IPS-18c (cell line): Measurements from ENCODE around the gene AMBP.
A peak's percentile ranks its signal among the peaks of the same experiment; 100 is the strongest.

Experiments
- H3K4me3 ChIP-seq: 2 replicates; pipeline ENCODE4 v1.7.0; 2013; ENCODE audit warnings: low read depth, mild to moderate bottlenecking, low read length, moderate library complexity; ENCODE audit not compliant: insufficient read depth
- H3K9me3 ChIP-seq: one replicate; pipeline ENCODE4 v1.6.1; 2013; ENCODE audit warnings: mild to moderate bottlenecking, low read length, moderate library complexity; ENCODE audit not compliant: control insufficient read depth, insufficient read depth

AMBP gene

DNA sequence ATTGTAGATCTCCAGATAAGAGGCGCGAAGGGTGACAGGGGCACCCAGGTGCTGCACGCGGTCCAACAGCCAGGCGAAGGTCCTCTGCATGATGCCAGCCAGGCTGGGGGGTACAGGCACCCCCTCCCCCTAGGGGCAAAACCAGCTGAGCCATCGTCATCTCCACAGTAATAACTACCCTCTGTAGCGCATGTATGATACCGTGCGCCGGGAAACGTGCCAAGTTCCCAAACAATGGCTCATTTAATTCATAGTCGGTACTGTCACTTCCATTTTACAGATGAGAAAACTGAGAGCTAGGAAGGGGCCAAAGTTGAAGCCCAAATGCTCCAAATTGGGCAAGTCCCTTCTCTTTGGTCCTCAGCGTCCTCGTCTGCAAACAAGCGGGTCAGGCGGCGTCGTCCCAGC lies 19.5 kb upstream of the AMBP start:
- H3K4me3 ChIP-seq, result peak overlapping the region; percentile 66

GRCh38 chr9:114096866-114097612 lies 18.9 kb upstream of the AMBP start:
- no peak overlapping the region for H3K4me3 ChIP-seq
- no peaks in the 10 kb centered on the region for H3K9me3 ChIP-seq

More for the DNA sequence above, 19.5 kb upstream of the AMBP start:
- no peaks in the 10 kb centered on the region for H3K9me3 ChIP-seq

DNA sequence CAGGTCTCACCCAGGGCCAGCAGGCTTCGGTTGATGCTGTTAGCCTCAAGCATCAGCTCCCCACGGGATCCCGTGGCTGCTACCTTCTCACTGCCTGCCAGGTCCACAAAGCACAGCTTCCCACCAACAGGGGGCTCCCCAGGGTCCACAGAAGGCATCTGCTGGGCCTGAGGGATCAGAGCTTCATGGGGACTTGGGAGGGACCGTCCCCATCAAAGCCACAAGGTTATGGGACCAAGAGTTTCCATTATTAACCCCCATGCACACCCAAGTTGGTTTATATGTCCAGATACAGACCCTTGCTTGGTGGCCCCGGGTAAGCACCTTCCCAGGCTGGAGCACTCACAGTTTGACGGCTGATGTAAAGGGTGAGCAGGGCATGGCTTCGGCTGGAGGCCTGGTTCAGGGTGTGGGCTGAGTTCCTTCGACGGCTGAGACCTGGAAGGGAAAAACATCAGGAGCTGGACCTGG lies 18.0 kb upstream of the AMBP start:
- Histone ChIP-seq H3K4me3 (no peak overlapping the region), H3K9me3 (no peaks in the 10 kb centered on the region)

DNA sequence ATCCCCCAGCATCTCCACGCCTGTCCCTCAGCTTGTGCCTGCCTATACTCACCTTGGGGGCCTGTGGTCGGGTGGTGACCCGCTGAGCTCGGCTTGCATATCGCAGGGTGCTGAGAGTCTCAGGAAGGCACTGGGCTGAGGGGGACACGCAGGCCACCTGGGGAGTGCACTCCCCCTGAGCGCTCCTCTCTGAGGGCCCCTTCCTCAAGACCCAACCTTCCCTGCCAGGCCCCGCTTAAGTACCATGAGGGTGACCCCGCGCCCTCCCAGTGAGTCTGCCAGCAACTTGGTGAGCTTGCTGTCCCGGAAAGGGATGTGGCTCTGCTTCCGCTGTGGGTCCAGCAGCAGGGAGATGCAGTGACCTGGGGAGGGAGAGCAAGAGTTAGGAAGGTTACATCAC lies 16.9 kb upstream of the AMBP start:
- no peaks in the 10 kb centered on the region for H3K9me3 ChIP-seq
- H3K4me3 ChIP-seq, result no peak overlapping the region

- H3K4me3 ChIP-seq, result no peak overlapping the region
These were observed 15.8 kb upstream of the AMBP start for GRCh38 chr9:114093761-114094505.

DNA sequence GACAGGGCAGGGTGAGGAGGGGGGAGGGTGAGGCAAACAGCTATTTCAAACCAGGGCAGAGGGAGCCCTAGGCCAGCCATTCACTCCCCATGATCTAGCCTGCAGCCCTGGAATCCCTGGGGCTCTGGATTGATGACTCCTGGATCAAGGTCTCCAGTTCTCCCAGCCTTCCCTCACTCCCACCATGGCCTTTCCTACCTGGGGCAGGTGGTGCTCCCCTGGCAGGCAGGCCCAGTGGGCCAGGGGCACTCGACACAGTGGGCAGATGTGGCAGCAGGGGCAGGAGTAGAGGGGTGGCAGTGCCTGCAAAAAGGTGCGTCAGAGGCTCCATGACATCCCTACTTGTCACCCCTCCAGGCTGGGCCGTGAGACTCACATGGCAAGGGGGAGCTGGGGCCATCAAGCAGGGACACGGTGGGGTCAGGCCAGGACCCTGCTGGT lies 15.0 kb upstream of the AMBP start:
- H3K4me3 ChIP-seq, result no peak overlapping the region
- no peaks in the 10 kb centered on the region for H3K9me3 ChIP-seq

More at GRCh38 chr9:114093761-114094505, 15.8 kb upstream of the AMBP start:
- H3K9me3 ChIP-seq, result no peaks in the 10 kb centered on the region

DNA sequence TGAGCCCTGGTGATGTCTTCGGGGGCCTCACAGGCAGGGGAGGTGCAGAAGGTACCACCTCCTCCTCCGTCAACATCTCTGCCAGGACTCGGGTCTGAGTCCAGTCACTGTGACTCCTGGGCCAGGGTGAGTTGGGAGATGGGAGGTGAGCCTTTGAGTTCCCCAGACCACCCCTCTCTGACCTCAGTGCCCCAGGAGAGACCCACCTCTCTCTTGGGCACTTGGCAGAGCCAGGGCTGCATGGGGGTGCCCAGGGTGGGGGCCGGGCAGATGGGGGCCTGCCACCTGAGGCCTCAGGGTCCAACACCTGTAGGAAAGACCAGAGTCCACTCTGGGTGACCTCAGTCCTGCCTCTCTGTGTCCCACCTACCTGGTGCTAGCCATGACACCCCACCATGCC lies 14.2 kb upstream of the AMBP start:
- Histone ChIP-seq H3K9me3 (no peaks in the 10 kb centered on the region), H3K4me3 (no peak overlapping the region)

GRCh38 chr9:114091711-114092110 lies 13.6 kb upstream of the AMBP start:
- no peak overlapping the region for H3K4me3 ChIP-seq
- H3K9me3 ChIP-seq, result no peaks in the 10 kb centered on the region

GRCh38 chr9:114090798-114091197 lies 12.7 kb upstream of the AMBP start:
- Histone ChIP-seq H3K4me3 (no peak overlapping the region), H3K9me3 (no peaks in the 10 kb centered on the region)

DNA sequence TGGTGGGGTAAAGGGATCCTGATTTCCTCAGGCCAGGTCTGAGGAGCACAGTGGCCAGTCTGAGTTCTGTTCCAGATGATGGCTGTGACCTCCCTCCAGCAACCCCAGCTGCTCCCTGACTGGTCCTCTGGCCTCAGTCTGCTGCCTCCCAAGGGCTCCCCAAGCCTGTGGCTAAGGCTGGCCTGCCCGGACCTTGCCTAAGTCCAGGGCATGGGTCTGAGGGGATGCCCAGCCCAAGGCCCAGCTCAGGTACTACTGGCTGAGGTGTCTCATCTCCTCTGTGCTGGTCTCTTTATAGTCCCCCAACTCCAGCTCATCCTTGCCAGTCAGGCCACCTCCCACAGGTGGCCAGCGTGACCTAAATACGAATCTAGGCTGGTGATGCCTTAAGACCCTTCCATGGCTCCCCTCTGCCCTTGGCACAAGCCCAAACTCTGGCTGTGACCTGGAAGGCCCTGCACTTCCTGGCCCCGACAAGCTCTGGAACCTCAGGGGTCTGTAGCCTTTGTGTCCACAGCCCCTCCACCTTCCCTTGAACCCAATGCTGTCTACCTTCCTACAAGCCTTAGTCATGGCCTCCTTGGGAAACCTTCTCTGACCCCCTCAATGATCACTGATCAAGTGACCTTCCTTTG lies 11.2 kb upstream of the AMBP start:
- Histone ChIP-seq H3K4me3 (no peak overlapping the region), H3K9me3 (no peaks in the 10 kb centered on the region)

DNA sequence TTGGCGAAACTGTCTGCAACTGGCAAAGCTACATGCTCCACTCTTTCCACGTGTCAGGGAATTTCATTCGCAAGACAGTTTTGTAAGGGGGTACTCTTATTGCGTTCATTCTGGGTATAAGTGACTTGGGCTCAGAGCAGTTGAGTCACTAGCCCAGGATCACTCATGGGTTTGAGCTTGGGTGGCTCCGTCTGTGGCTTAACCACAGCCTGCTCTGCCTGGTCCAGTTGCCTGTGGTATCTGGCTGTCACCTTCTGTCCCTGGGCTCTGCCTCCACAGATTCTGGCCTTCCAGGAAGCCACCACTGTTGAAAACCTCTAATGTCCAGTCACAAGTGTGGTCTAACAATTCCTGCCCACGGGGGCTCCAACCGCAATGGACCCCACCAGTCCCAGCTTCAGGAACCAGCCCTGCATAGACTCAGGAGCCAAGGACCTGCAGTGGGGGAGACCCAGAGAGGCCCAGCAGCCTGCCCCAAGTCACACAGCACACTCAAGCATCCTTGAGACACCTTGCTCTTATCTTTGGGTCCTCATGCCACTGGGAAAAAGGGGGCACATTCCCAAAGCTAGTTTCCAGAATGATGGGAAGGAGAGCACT lies 10.6 kb upstream of the AMBP start:
- Histone ChIP-seq H3K9me3 (no peaks in the 10 kb centered on the region), H3K4me3 (no peak overlapping the region)

GRCh38 chr9:114087721-114088120 lies 9.6 kb upstream of the AMBP start:
- H3K9me3 ChIP-seq, result no peaks in the 10 kb centered on the region
- no peak overlapping the region for H3K4me3 ChIP-seq

- H3K9me3 ChIP-seq, result no peaks in the 10 kb centered on the region
- H3K4me3 ChIP-seq, result no peak overlapping the region
These were observed 8.5 kb upstream of the AMBP start for GRCh38 chr9:114086607-114087006.

- Histone ChIP-seq H3K4me3 (no peak overlapping the region), H3K9me3 (no peaks in the 10 kb centered on the region)
These were observed 7.9 kb upstream of the AMBP start for GRCh38 chr9:114086009-114086408.

- Histone ChIP-seq H3K4me3 (no peak overlapping the region), H3K9me3 (no peaks in the 10 kb centered on the region)
These were observed 7.3 kb upstream of the AMBP start for GRCh38 chr9:114085387-114085789.

- H3K4me3 ChIP-seq, result no peak overlapping the region
These were observed 6.4 kb upstream of the AMBP start for GRCh38 chr9:114084282-114085073.

DNA sequence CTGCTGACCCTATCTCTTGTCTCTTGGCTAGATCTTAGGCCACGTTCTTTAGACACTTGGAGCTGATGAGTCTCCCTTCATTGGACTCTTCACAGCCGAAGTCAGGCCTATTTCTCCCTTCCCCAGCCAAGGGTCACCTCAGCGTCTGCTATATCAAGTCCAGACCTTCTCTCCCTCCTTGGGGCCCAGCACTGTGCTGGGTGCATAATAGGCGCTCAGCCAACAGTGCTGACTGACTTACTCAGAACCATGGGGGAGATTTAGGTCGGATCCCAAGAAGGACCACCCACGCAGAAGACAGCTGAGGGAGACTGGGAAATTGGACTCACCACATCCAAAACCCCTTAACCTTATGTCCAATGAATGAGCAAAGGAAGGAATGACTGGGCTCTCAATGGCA lies 5.6 kb upstream of the AMBP start:
- H3K4me3 ChIP-seq, result no peak overlapping the region
- H3K9me3 ChIP-seq, result no peaks in the 10 kb centered on the region

More at GRCh38 chr9:114084282-114085073, 6.4 kb upstream of the AMBP start:
- no peaks in the 10 kb centered on the region for H3K9me3 ChIP-seq
